ENCODE data around the gene ENTREP1. TPM values are rescaled to one million over a fixed set of nuclear protein-coding genes. Genes with fewer than 3 reads are reported as not detected.

The ENTREP1 gene
- total RNA-seq, 4 donors from 2014 or later = 2.3 to 6.3 (median 3.7) TPM

GRCh38 chr9:69391487-69391886 is 66.5 kb downstream of the ENTREP1 start:
- Histone ChIP-seq H3K36me3 (no peaks in the 10 kb centered on the region), H3K27ac (no peak overlapping the region), H3K27me3 (no peaks in the 10 kb centered on the region), H3K9me3 (no peaks in the 10 kb centered on the region), H3K4me3 (no peak overlapping the region), H3K4me1 (peaks cover 0 to 16% (median 0%) of the 10 kb centered on the region in 4 donors)
- 84% methylated on average over 11 of the region's 11 CpGs; no CpG with 5 or more reads in 1 of the 2 donors for WGBS, 2 donors
- no peak for TF ChIP-seq POLR2A (IDR thresholded peaks at IDR 0.05)
- TF ChIP-seq, protein P1, sequence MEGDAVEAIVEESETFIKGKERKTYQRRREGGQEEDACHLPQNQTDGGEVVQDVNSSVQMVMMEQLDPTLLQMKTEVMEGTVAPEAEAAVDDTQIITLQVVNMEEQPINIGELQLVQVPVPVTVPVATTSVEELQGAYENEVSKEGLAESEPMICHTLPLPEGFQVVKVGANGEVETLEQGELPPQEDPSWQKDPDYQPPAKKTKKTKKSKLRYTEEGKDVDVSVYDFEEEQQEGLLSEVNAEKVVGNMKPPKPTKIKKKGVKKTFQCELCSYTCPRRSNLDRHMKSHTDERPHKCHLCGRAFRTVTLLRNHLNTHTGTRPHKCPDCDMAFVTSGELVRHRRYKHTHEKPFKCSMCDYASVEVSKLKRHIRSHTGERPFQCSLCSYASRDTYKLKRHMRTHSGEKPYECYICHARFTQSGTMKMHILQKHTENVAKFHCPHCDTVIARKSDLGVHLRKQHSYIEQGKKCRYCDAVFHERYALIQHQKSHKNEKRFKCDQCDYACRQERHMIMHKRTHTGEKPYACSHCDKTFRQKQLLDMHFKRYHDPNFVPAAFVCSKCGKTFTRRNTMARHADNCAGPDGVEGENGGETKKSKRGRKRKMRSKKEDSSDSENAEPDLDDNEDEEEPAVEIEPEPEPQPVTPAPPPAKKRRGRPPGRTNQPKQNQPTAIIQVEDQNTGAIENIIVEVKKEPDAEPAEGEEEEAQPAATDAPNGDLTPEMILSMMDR (IDR thresholded peaks at IDR 0.05) = no peak
- TF ChIP-seq EP300 (IDR thresholded peaks at IDR 0.05) = no peak
- no peak for DNase-seq (ENCODE audit: low spot score in 2 of 2)

DNA sequence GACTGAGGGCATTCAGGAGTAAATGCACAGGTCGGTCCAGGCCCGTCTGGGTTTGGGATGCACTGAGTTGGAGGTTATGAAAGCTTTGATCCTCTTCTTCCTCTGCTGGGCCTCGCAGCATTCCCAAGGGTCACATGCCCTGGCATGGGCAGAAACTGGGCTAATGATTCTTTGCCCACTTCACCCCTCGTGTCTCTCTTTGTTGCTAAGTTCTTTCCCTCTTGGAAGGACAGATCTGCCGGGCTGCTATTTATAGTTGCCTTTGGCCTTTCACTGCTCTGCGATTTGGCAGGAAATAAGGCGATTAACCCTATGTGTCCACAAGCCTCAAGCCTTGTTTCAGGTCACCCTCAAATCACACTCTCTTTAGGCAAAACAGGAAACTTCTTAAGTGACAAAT is 66.9 kb downstream of the ENTREP1 start:
- 21 to 27% methylated on average over 7 of the region's 7 CpGs for WGBS, 2 donors
- Histone ChIP-seq H3K9me3 (no peaks in the 10 kb centered on the region), H3K27ac (no peak overlapping the region), H3K27me3 (no peaks in the 10 kb centered on the region), H3K4me3 (no peak overlapping the region), H3K4me1 (peaks cover 0 to 16% (median 0%) of the 10 kb centered on the region in 4 donors), H3K36me3 (no peaks in the 10 kb centered on the region)
- TF ChIP-seq, protein P1 (IDR thresholded peaks at IDR 0.05) = no peak
- TF ChIP-seq POLR2A (IDR thresholded peaks at IDR 0.05) = no peak
- TF ChIP-seq EP300 (IDR thresholded peaks at IDR 0.05) = no peak
- DNase-seq (ENCODE audit: low spot score in 2 of 2) = no peak

- TF ChIP-seq, protein P1 (IDR thresholded peaks at IDR 0.05) = no peak
- TF ChIP-seq POLR2A (IDR thresholded peaks at IDR 0.05) (no peak), EP300 (IDR thresholded peaks at IDR 0.05) (no peak)
- no peaks in the 10 kb centered on the region for H3K36me3 ChIP-seq
- no peak overlapping the region for H3K4me3 ChIP-seq
- no peak overlapping the region for H3K27ac ChIP-seq
- H3K4me1 ChIP-seq = peaks cover 0 to 16% (median 0%) of the 10 kb centered on the region in 4 donors
- WGBS, 2 donors = 81 to 86% methylated on average over 5 of the region's 5 CpGs
- H3K9me3 ChIP-seq = no peaks in the 10 kb centered on the region
- H3K27me3 ChIP-seq = no peaks in the 10 kb centered on the region
- no peak for DNase-seq (ENCODE audit: low spot score in 2 of 2)
Observed at GRCh38 chr9:69392826-69393225, 67.8 kb downstream of the ENTREP1 start.

DNA sequence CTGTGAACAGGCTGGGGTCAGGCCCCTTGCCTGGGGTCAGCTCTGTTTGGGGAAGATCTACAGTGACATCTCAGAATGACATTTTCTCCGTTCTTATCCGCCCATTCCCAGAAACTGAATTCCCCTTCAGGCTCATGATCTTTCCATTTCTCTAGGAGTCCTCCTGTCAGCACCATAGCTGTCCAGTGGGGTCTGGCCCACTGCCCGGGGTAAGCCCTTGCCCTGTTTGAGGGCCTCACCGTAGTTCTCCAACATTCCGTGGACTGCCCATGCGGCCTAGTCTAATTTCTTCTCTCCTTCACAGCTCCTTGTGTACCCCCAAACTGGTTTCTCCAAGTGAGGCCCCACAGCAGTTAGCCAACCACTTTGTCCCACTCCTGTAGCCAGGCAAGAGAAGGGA is 68.4 kb downstream of the ENTREP1 start:
- DNase-seq (ENCODE audit: low spot score in 2 of 2) = no peak
- H3K27ac ChIP-seq = no peak overlapping the region
- TF ChIP-seq POLR2A (IDR thresholded peaks at IDR 0.05) (no peak), EP300 (IDR thresholded peaks at IDR 0.05) (no peak)
- TF ChIP-seq, protein P1 (IDR thresholded peaks at IDR 0.05) = no peak
- no peaks in the 10 kb centered on the region for H3K9me3 ChIP-seq
- WGBS, 2 donors = 91 to 94% methylated on average over 6 of the region's 6 CpGs
- no peak overlapping the region for H3K4me3 ChIP-seq
- no peaks in the 10 kb centered on the region for H3K36me3 ChIP-seq
- H3K4me1 ChIP-seq = peaks cover 0 to 16% (median 0%) of the 10 kb centered on the region in 4 donors
- H3K27me3 ChIP-seq = no peaks in the 10 kb centered on the region

- Histone ChIP-seq H3K4me1 (peaks cover 0 to 16% (median 0%) of the 10 kb centered on the region in 4 donors), H3K27me3 (no peaks in the 10 kb centered on the region), H3K27ac (no peak overlapping the region), H3K36me3 (no peaks in the 10 kb centered on the region), H3K4me3 (no peak overlapping the region), H3K9me3 (no peaks in the 10 kb centered on the region)
- no peak for DNase-seq (ENCODE audit: low spot score in 2 of 2)
- TF ChIP-seq POLR2A (IDR thresholded peaks at IDR 0.05) (no peak), EP300 (IDR thresholded peaks at IDR 0.05) (no peak)
- TF ChIP-seq, protein P1 (IDR thresholded peaks at IDR 0.05) = no peak
- 39 to 48% methylated on average over 5 of the region's 5 CpGs for WGBS, 2 donors
Observed at GRCh38 chr9:69395718-69396117, 70.7 kb downstream of the ENTREP1 start.
